Fibroblast of skin of scalp (primary cell): ENCODE results near the gene FCAMR.
"Not testable (repeated sequence)": the region's sequence is repeated elsewhere in the genome, so short reads cannot be mapped to it uniquely, and the experiment has no call there.

ENCODE experiments used
- DNase-seq: peaks from one replicate; pipeline ENCODE4 v3.0.0-alpha.2; 2013

The FCAMR gene

DNA sequence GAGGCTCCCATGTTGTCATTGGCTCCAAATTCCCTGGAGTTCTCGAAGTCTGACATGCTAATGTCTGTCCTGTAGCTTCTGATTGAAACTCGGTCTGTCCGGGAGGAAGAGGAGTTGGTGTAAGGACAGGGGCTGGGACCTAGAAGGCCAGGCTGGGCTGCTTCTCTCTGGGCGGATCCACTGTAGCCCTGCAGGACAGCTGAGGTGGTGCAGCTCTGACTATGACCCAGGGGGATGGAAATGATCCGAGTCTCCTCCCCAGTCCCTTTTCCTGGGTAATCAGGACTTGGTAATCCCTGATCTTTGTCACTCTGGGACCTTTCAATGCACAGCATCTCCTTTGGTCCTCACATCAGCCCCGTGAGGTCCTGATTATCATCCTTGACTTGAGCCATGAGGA lies 38.6 kb downstream of the FCAMR start:
- DNase-seq = no peak

DNA sequence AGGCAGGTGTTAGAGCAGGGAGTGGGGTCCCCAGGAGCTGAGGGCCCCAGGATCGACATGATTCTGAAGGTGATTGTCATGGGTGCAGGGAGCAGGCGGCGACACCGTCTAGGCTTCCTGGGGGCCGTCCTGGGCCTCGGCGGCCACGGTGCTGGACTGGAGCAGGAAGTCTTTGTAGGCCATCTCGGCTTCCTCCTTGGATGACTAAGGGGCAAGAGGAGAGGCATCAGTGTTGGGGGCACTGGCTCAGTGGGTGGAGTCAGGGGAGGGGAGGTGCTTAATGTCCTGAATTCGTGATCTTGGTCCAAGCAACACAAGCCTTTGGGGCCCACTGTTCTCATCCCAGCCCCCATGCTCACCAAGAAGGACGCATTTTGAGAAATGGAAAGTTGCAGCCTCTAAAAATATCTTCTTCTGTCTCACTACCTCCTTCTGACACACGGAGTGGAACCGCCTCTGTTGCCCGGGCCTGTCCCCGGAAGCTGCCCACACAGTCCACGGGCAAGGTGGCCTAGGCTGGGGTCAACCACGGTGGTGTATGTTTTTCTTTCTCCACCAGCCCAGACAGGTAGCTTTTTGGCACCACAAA lies 40.0 kb downstream of the FCAMR start:
- no peak for DNase-seq

DNA sequence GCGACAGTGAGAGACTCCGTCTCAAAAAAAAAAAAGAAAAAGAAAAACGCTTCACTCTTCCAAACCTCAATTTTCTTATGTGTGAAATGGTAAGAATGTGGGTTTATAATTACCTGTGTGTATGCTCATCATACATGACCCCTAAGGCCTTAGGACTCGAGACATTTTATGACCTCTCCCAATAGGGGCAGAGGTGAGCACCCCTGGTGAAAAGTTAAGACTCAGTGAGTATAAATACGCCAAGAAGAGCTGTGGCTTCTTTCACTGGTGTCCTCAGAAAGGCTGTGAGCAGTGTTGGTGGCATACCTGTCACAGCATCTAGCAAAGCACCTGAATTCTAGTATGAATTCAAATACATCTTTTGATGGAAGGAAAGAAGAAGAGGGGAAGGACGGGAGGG lies 40.7 kb downstream of the FCAMR start:
- no peak for DNase-seq

DNA sequence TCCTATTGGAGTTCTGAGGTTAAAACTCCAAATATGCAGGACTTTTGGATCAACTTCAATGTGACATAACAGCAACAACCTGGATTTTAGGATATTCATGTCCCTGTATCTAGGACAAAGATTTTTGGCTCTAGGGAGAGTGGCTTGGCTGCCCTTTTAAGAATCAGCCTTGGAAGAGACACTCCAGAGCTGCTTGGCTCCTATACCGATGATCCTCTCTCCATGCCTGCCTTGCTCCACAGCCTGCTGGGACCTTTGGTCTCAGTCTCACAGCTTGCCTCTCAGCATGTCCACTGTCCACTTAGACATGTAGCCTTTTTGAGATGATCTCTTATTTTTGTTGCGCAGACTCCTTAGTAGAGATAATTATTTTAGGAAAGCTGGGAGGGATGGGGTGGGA lies 44.0 kb downstream of the FCAMR start:
- no peak for DNase-seq

DNA sequence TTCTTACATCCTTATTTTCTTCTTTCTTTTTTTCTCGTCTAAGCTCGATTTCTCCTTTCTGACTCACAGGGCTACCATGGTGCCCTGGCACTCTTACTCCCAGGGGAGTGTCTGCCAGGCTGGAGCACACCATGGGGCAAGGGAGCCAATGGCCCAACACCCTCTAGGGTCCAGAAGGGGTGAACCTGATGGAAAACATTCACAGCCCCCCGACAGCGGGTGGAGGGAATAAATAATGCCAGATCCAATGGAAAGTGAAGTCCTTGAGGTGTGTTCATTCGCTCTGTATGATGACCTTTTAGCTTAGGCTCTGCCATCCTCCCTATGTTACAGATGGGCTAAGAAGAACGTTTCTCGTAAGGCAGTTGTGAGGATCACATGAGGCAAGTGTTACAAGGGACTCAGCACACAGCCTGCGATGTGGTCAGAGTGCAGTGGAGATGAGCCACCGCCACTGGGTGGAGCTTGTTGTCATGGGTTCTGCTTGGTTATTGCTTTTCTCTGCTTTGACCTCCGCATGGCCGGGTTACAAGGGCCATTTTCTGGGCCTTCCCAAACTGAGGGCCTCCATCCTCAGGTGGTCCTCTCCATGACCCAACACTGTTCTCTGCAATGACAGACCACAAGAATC lies 45.0 kb downstream of the FCAMR start:
- DNase-seq = no peak

DNA sequence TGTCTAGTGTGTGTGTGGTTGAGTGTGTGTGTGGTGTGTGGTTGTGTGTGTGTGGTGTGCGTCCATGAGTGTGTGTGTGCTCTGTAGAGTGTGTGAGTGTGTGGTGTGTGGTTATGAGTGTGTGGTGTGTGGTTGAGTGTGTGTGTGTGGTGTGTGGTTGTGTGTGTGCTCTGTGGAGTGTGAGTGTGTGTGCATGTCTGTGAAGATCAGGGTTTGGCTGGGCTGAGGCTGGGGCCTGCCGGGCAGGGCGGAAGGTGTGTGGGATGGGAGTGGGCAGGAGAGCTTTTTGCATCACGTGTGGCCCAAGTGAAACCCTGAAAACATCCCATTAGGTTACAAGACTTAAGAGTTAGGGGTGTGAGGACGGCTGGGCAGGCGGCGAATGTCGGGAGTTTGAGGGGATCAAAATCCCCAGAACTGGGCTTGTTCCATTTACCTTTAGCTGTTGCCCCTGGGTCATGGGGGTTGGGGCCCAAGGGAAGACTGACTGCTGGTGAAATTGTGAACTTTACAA lies 45.6 kb downstream of the FCAMR start:
- no peak for DNase-seq

DNA sequence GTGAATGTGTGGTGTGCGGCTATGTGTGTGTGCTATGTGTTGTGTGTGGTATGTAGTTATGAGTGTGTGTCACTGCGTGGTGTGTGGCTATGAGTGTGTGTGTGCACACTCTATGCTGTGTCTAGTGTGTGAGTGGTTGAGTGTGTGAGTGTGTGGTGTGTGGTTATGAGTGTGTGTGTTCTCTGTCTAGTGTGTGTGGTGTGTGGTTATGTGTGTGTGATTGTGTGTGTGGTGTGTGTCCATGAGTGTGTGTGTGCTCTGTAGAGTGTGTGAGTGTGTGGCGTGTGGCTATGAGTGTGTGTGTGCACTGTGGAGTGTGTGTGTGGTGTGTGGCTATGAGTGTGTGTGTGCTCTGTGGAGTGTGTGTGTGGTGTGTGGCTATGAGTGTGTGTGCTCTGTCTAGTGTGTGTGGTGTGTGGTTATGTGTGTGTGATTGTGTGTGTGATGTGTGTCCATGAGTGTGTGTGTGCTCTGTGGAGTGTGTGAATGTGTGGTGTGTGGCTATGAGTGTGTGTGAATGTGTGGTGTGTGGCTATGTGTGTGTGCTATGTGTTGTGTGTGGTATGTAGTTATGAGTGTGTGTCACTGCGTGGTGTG lies 46.2 kb downstream of the FCAMR start:
- not testable (repeated sequence) for DNase-seq

DNA sequence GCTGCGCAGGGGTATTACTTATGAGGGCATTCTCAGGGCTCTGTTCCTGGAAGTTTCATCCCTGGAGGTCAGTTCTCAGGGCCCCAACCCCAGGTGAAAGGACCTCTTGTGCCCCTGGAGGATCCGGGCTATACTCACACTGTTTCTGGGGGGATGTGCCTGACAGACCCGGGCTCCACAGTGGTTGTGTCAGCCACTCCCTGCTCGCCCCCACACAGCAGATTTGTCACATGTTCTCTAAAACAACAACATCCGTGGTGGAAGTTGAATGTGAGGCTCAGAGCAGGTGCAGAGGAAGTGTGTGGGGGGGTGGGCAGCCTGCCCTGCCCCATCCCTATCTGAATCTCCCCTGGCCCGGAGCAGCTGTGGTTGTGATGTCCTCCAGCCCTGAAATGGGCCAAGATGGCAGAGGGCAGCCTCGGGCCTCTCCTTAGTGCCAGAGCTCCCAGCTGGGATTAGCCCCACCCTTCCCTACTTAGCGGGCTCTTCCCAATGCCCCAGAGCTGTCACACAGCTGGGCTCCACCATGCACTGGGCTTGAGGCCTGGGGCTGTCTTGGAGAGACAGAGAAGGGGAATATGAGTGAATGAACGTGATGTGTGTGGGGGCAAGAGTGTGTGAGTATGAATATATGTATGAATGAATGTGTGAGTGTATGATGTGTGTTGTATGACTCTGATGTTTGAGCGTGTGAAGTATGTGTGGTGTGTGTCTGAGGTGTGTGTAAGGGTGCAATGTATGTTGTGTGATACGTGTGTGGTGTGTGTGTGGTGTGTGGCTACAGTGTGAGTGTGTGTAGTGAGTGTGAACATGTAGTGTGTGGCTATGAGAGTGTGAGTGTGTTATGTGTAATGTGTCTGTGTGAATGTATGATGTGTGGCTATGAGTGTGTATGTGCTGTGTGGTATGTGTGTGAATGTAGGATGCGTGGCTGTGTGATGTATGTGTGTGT lies 47.0 kb downstream of the FCAMR start:
- DNase-seq = no peak

DNA sequence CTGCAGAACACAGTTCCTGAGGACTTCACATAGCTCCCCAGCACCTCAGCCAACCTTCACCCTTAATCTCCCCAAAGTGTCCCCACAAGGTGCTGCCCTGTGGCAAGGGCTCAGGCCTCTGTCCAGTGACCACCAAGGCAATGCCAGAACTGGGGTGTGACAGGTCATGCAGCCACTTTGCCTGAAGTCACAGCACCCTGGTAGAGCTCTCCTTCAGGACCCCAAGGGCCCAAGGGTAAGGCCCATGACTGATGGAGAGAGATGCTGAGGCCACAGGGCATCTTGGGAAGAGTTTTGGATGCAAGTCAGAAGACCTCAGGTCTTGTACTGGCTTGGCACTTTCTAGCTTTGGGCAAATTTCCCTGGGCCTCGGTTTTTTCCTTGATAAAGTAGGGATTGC lies 47.7 kb downstream of the FCAMR start:
- DNase-seq = no peak

DNA sequence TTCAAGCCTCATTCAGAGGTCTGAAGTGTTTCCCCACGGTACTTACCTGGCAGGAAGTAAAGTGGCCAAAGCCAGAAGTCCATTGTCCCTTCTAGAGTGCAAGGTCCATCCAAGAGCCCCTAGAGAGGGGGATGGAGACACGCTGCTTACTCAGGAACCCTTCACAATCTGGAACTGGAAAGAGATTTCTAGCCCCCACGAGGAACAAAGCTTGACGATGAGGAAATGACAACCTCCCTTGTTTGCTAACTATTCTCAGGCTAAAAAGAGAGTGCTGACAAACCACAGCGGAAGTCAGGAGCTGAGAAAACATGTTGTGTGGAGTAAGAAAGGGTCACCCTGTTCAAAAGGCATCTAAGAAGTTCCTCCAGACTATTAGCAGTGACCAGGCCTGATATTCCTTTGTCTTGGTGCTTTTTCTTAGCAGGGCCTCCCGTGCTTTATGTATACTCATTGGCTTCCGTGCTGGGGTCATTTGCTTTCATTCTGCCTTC lies 48.4 kb downstream of the FCAMR start, which contains the start of gene FCMR:
TSS of gene FCMR (minus strand) at position 170 of the 494 bp plus-strand sequence. CDS start at position 83, 87 bp downstream.
- no peak for DNase-seq

DNA sequence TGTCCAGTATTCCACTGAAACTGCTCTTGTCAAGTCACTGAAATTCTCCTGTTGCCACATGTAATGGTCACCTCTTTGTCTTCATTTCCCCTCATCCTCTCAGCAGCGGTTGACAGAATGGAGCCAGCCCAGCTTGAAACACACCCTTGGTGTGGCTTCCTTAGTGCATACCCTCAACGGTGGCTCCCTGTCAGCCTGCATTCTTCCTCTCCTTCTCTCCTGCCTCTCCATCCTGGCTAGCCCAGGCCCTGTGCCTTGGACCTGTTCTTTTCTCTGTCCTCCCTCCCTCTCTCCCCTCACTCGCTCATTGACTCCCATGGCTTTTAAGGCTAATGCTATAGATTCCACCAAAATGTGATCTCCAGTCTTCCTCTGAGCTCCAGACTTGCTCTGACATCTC lies 52.2 kb downstream of the FCAMR start:
- no peak for DNase-seq

DNA sequence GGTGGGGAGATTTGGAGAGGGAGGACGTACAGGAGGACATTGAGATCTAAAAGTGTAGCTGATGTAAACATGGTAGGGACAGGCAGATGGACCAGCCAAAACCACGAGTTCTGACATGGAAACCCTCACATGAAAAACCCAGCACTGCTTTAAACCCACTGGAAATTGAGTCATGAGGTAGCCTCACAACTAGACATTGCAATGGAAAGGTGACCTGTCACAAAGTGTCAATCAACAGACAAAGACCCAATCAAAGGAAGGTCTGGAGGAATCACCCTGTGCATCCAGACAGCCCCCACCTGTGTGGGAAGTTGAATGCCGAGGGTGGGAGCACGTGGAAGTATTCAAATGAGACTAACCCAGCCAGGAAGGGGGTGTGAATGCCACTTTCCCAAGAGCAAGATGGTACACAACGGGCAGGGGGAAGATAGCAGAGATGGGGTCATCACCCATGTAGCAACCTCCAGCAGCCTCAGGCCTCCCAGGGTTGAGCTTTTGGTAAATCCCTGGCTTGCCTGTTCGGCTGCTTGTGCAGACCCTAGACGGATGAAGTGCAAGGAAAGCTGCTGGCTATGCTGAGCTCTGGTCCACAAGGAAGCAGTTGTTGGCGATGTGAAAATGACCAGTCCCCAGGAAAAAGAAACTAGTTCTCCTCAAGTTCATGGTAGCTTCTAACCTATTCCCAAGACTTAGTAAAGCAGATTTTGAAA lies 54.1 kb downstream of the FCAMR start:
- DNase-seq = no peak

DNA sequence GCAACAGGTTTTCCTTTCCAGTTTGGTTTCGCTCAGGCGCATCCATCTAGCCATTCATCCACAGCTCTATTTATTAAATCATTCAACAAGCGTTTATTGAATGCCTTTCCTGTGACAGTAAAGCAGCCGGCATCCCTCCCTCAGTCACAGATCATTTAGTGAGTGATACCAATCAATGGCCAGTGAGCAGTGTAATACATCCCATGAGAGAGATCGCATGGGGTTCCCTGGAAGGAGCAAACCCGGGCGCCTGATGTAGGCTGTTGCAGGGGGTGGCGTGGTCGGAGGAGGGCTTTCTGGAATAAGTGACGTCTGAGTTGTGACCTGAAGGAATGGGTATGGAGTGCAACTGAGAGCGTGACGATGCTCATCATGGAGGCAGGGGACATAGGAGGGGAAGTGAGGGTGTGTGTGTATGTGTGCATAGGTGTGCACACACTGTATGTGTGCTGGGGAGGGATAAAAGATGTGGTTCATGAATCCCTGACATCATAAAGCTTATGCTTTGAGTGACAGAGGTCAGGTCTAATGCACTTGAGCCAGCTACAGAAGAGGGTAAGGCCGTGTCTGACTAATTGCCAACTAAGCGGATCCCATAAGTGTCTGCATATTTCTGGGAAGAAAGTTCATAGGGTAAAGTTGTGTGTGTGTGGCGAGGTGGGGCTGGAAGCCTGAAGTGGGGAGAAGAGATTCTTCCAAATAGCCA lies 55.1 kb downstream of the FCAMR start:
- no peak for DNase-seq

DNA sequence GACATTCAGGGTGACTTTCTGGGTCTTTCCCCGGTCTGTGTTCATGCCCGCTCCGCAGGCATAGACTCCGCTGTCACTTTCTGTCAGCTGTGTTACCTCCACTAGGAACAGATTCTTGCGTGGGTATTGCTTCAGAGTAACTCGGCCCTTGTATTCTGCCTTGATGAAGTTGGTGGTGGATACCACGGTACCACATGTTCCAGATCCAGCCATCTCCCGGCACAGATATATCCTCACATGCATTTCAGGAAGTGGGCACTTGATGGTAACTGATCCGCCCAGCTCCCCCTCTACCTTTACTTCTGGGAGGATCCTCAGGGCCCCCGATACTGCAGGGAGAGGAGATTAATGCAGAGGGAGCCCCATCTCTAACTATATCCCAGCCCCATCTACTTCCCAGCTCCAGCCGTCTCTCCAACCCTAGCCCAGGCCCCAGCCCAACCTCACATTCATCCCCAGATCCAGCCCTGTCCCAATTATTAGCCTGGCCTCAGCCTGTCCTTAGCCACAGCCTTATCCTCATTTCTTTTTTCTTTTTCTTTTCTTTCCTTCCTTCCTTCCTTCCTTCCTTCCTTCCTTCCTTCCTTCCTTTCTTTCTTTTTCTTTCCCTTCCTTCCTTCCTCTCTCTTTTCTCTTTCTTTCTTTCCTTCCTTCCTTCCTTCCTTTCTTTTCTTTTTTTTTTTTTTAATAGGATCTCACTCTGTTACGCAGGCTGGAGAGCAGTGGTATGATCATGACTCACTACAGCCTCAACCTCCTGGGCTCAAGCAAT lies 56.3 kb downstream of the FCAMR start:
- no peak for DNase-seq

DNA sequence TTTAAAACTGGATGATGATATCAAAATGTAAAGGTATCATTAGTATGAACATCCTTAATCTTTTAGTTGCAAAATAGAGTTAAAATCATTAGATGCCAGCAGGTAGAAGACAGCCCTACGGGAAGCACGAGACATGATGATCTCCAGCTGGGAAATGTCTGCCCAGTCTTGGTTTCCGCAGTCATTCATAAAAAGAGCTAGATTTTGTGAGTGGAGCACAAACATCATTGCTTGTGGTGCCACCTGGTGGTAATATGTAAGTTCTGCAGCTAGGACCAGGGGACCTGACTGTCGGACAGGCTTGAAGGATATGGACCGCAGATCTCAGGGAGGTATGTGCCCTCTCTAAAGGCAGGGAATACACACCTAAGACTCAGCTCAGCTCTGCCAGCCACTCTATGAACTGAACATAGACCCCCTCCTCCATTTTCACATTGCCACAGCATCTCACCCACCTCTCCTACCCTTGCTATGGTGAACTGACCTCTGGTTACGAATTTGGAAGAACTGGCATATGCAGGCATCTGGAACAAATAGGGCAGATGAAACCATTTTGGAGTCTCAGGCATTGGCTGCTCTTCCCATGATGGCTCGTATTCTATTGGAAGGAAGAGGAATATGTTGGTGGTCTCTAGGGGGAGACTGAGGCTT lies 57.7 kb downstream of the FCAMR start:
- peak; percentile 79 for DNase-seq

DNA sequence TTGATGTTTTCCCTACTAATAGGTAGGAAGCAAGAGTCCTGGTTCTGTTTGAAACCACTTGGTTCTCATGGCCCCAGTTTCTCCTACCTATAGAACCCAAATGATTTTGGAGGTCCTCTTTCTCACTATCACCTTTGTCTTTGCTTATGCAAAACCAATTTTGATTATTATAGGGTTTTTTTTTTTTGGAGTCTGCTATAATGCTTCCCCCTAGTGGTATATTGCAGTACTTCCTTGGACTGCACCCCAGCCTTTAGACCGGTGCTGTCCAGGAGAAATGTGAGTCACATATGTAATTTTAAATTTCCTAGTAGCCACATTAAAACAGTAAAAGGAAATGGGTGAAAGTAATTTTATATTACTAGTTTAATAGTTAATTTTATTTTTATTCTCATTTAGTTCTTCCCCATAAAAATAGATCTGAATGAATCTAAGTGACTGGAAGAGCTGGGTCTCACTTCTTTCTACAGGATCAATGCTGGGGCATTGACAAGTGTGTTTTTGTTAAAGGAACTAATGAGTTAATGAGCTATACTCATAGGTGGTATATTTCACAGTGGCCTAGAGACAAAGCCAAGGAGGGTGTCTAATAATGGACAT lies 59.1 kb downstream of the FCAMR start:
- DNase-seq = peak; percentile 67

DNA sequence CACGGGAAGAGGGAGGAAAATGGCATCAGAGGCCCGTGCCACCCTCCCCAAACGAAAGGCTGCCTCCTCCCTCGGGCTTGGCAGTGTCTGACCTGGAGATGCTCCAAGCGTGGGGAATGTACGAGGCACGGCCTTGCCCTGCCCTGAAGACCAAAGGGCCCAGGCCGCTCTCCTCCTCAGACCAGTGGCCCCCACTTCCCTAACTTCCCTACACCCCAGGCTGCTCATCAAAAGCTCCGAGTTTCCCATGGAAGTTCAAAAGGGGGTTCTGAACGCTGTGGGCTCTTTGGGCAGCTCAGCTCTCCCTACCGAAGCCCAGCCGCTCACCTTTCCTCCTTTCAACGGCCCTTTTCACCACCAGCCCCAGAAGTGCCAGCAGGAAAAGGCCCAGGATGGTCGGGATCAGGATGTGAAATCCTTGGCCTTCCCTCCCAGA lies 60.4 kb downstream of the FCAMR start:
- DNase-seq = no peak

DNA sequence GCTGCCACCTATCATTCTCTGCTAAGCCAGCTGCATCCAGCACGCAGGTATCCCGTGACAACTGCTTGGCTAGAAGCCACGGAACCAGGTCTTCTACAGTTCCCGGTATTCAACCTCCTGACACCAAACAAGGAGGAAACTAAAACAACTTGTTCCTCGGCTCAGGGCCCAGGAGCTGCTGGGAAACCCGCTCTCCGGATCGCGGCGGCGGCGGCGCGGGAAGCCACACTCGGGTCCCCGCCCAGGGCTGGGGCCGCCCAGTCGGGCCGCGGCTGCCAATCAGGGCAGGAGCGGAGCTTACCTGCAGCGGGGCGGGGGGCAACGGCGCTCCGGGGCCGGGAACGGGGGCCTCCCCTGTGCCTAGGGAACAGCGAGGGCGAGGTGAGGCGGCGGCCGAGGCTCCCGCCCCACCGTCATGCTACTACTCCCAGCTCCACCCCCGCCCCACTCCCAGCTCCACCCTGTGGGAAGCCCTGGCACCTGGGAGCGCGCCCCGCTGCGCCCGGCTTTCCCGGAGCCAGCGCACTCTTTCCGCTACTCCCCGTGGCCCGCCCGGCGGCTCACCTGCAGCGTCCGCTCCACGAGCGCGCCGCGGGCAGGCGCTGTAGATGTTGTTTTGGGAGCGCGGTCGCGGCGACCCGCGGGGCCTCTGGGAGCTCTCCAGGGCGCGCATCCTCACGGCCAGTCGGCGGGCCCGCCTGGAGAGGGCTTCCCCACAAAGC lies 60.9 kb downstream of the FCAMR start:
- no peak for DNase-seq

DNA sequence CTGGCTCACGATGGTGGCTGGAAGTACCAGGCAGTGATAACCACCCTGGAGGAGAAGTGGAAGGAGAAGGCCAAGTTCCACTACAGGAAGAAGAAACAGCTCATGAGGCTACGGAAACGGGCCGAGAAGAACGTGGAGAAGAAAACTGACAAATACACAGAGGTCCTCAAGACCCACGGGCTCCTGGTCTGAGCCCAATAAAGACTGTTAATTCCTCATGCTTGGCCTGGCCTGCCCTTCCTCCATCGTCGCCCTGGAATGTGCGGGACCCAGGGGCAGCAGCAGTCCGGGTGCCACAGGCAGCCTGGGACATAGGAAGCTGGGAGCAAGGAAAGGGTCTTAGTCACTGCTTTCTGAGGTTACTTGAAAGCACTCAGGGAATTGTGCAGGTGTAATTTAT lies 62.2 kb downstream of the FCAMR start:
- no peak for DNase-seq
